Upper lobe of left lung (tissue), 6 donors: ENCODE data around the gene GMPPA. TPM values are rescaled to one million over a fixed set of nuclear protein-coding genes. Genes with fewer than 3 reads are reported as not detected.
A peak's percentile ranks its signal among the peaks of the same experiment; 100 is the strongest.

Source experiments
- ATAC-seq, 2 donors: fragments of 200-7000 bp; cut with Tn5 transposase; one replicate each; pipeline ENCODE4 v1.9.1; 2022; ENCODE audit warnings: mild to moderate bottlenecking in 2 of 2, moderate library complexity in 2 of 2; ENCODE audit not compliant: low FRiP score in 2 of 2
- DNase-seq, 2 donors: peaks; one replicate each; pipeline ENCODE4 v3.0.0-alpha.2; 2019 to 2020
- H3K27ac ChIP-seq, 4 donors: fragments of 200-600 bp; sonication (generic); one replicate each; pipeline ENCODE4 v1.5.1; 2016 to 2019
- H3K27me3 ChIP-seq, 4 donors: fragments of 200-600 bp; sonication (generic); one replicate each; pipeline ENCODE4 v1.5.1; 2017 to 2019
- H3K36me3 ChIP-seq, 4 donors: fragments of 200-600 bp; sonication (generic); one replicate each; pipeline ENCODE4 v1.5.1; 2016 to 2019
- H3K4me1 ChIP-seq, 4 donors: fragments of 200-600 bp; sonication (generic); one replicate each; pipeline ENCODE4 v1.5.1; 2018 to 2019
- H3K4me3 ChIP-seq, 4 donors: fragments of 200-600 bp; sonication (generic); one replicate each; pipeline ENCODE4 v1.5.1; 2017 to 2019; ENCODE audit warnings: mild to moderate bottlenecking in 2 of 4, moderate library complexity in 1 of 4
- H3K9me3 ChIP-seq, 4 donors: fragments of 200-600 bp; sonication (generic); one replicate each; pipeline ENCODE4 v1.5.1; 2018 to 2019
- EP300 ChIP-seq, 4 donors: sonication (generic); formaldehyde crosslinking; IDR thresholded peaks; one replicate each; pipeline ENCODE4 v1.5.1; 2017; ENCODE audit warnings: antibody characterized with exemption in 4 of 4, control low read depth in 2 of 4
- POLR2A ChIP-seq, 4 donors: fragments of 450-650 bp; IDR thresholded peaks; one replicate each; pipeline ENCODE4 v1.5.1; 2016 to 2017; ENCODE audit warnings: antibody characterized with exemption in 4 of 4, mild to moderate bottlenecking in 2 of 4
- POLR2AphosphoS5 ChIP-seq, 2 donors: sonication (generic); formaldehyde crosslinking; IDR thresholded peaks; one replicate each; pipeline ENCODE4 v1.5.1; 2017; ENCODE audit warnings: antibody characterized with exemption in 2 of 2
- WGBS, 2 donors: methylation state at CpG; one replicate each; pipeline ENCODE4 v1.1.5; 2017 to 2018; 5-methylcytosine and 5-hydroxymethylcytosine counted together
- total RNA-seq, 6 donors: library from RNA; depleted of rRNA in 4 of 6; stranded (reverse); fragments of >200 nt in 4 of 6; gene quantifications; one replicate each; pipeline versions ENCODE4 v1.1.0 to v1.2.1, GENCODE V29; 2016 to 2021
- TF ChIP-seq, protein P1 (sequence below), 6 experiments: fragments of 450-650 bp in 4 of 6; fragments of 200-600 bp in 2 of 6; sonication (generic) in 2 of 6; IDR thresholded peaks; one replicate each; pipeline ENCODE4 v1.5.1; 2016 to 2019; ENCODE audit warnings: antibody characterized with exemption in 6 of 6
- donor health status: DM: no; HTN: no; CAD: no; lungs with moderate emphysema.
- donor health status: DM: no; HTN: yes; CAD: no; lungs with severe emphysema.

Gene GMPPA
- total RNA-seq, result 10 to 100 TPM; 20.8 to 38.5 (median 24.9) TPM

- ATAC-seq (peak; percentile 95), DNase-seq (peak; percentile 93 to 98)
- 0 to 1% methylated on average over 34 to 48 of the region's 49 CpGs for WGBS, 2 donors
- Histone ChIP-seq H3K36me3 (peaks cover 0 to 16% (median 8%) of the 10 kb centered on the region in 4 donors), H3K27me3 (peaks cover 0 to 23% (median 14%) of the 10 kb centered on the region in 4 donors), H3K4me3 (peak within 1 kb of the TSS; percentile 68 to 77 (median 74)), H3K9me3 (no peaks in the 10 kb centered on the region), H3K4me1 (peaks cover 19 to 30% (median 30%) of the 10 kb centered on the region in 4 donors), H3K27ac (peak within 1 kb of the TSS; percentile 84 to 95 (median 94))
- TF ChIP-seq POLR2A (IDR thresholded peaks at IDR 0.05) (peak in 3 of 4 donors; percentile 6 to 76 (median 12)), POLR2AphosphoS5 (IDR thresholded peaks at IDR 0.05) (peak; percentile 89 to 90), EP300 (IDR thresholded peaks at IDR 0.05) (peak in 1 of 4 donors; percentile 46)
- TF ChIP-seq, protein P1, sequence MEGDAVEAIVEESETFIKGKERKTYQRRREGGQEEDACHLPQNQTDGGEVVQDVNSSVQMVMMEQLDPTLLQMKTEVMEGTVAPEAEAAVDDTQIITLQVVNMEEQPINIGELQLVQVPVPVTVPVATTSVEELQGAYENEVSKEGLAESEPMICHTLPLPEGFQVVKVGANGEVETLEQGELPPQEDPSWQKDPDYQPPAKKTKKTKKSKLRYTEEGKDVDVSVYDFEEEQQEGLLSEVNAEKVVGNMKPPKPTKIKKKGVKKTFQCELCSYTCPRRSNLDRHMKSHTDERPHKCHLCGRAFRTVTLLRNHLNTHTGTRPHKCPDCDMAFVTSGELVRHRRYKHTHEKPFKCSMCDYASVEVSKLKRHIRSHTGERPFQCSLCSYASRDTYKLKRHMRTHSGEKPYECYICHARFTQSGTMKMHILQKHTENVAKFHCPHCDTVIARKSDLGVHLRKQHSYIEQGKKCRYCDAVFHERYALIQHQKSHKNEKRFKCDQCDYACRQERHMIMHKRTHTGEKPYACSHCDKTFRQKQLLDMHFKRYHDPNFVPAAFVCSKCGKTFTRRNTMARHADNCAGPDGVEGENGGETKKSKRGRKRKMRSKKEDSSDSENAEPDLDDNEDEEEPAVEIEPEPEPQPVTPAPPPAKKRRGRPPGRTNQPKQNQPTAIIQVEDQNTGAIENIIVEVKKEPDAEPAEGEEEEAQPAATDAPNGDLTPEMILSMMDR (IDR thresholded peaks at IDR 0.05), result peak in 1 of 6 experiments; percentile 4
Measured at GRCh38 chr2:219498280-219499057, at the start of gene GMPPA. Gene GMPPA (plus strand): TSS chr2:219498891. CDS start chr2:219499976, 1,085 bp downstream.

GRCh38 chr2:219449609-219450008 is 49.1 kb upstream of the GMPPA start:
- ATAC-seq, result no peak
- TF ChIP-seq POLR2A (IDR thresholded peaks at IDR 0.05) (no peak), POLR2AphosphoS5 (IDR thresholded peaks at IDR 0.05) (no peak), EP300 (IDR thresholded peaks at IDR 0.05) (no peak)
- TF ChIP-seq, protein P1 (IDR thresholded peaks at IDR 0.05), result no peak
- 75 to 82% methylated on average over 5 of the region's 5 CpGs for WGBS, 2 donors
- Histone ChIP-seq H3K4me1 (peaks cover 0 to 11% (median 7%) of the 10 kb centered on the region in 4 donors), H3K27me3 (peaks cover 0 to 24% (median 10%) of the 10 kb centered on the region in 4 donors), H3K4me3 (no peak overlapping the region), H3K36me3 (no peaks in the 10 kb centered on the region), H3K27ac (no peak overlapping the region), H3K9me3 (no peaks in the 10 kb centered on the region)
- no peak for DNase-seq

DNA sequence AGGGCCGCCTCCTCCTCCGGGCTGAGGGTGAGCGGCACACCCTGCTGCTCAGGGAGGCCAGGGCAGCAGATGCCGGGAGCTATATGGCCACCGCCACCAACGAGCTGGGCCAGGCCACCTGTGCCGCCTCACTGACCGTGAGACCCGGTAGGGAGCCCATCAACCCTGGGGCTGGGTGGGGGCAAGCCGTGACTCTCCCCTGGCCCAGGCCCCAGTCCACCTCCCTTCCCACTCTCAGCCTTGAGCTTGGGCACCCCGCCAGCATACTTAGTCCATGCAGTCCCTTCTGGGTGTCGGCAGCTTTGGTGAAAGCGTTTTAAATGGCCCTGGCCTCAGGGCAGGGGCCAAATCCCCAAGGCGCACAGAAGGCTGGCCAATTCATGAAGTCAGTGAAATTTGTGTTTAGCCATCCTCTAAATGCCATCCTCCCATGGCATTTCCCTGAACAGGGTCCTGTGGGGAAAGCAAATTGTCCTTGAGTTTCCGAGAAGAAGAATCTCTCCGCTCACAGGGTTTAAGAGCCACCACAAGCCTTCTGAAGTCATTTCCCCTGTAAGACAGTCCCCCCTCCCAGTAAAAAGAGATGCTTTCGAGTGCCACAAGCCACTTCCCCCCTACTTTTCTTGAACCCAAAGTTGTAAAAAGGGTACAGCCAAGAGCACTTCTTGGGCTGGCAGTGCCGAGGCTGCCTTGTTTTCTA is 46.9 kb upstream of the GMPPA start:
- no peak overlapping the region for H3K4me3 ChIP-seq
- peak overlapping the region in 1 of 4 donors; percentile 54 for H3K27ac ChIP-seq
- 71 to 85% methylated on average over 9 to 10 of the region's 18 CpGs for WGBS, 2 donors
- ATAC-seq, result no peak
- H3K27me3 ChIP-seq, result peaks cover 0 to 24% (median 10%) of the 10 kb centered on the region in 4 donors
- peak in 1 of 2 donors; percentile 81 for DNase-seq
- no peaks in the 10 kb centered on the region for H3K36me3 ChIP-seq
- H3K4me1 ChIP-seq, result peaks cover 0 to 11% (median 7%) of the 10 kb centered on the region in 4 donors
- TF ChIP-seq POLR2AphosphoS5 (IDR thresholded peaks at IDR 0.05) (no peak), EP300 (IDR thresholded peaks at IDR 0.05) (no peak), POLR2A (IDR thresholded peaks at IDR 0.05) (no peak)
- TF ChIP-seq, protein P1 (IDR thresholded peaks at IDR 0.05), result no peak
- no peaks in the 10 kb centered on the region for H3K9me3 ChIP-seq

DNA sequence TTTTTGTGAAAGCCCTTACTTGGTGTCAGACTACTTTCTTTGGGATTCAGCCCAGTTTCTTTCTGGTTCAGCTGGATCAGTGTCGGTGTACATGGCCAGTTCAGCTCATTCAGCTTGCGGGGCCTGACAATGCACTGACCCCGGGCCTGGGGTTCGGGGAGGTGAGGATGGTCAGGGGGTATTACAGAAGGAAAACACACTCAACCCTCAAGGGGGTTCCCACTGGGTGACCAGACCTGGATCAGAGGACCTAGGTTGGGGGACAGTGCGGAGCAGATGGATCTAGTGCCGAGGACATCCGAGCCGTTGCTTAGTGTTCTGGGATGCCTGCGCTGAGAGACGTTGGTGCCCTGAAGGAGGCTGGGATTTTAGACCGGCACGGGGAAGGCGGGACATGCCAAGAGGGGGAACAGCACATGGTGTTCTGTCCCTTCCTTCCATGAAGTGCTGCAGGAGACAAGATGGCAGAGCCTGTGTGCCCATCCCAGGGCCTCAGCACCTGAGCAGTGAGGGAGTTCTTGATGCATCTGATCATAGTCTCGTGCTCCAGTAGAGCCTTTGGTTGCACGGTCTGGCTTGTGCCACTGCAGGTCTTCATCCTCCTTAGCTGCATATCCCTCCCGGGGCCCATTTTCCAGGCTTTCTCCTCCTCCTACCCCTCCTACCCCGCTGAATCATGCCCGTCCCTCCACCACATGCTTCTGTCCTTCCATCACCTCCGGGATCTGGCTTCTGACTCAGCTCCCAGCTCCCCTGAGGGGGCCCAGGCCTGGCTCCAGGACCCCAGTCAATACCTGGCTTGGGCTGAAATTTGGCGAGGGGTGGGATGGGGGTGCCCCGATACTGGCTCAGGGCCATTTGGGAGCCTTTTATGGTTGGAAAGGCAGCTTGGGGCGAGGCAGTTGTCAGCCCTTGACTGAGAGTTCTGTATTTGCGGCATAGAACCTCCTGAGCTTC is 46.1 kb upstream of the GMPPA start:
- peaks cover 0 to 17% (median 8%) of the 10 kb centered on the region in 4 donors for H3K27me3 ChIP-seq
- ATAC-seq, result peak in 1 of 2 donors; percentile 83
- H3K4me3 ChIP-seq, result no peak overlapping the region
- no peak overlapping the region for H3K27ac ChIP-seq
- no peaks in the 10 kb centered on the region for H3K36me3 ChIP-seq
- peaks cover 0 to 11% (median 7%) of the 10 kb centered on the region in 4 donors for H3K4me1 ChIP-seq
- 71 to 81% methylated on average over 22 to 23 of the region's 23 CpGs for WGBS, 2 donors
- H3K9me3 ChIP-seq, result no peaks in the 10 kb centered on the region
- no peak for DNase-seq
- TF ChIP-seq POLR2A (IDR thresholded peaks at IDR 0.05) (no peak), EP300 (IDR thresholded peaks at IDR 0.05) (no peak), POLR2AphosphoS5 (IDR thresholded peaks at IDR 0.05) (no peak)
- TF ChIP-seq, protein P1 (IDR thresholded peaks at IDR 0.05), result no peak
